ENCODE results near the gene PIP5K1B. TPM values are rescaled to one million over a fixed set of nuclear protein-coding genes. Genes with fewer than 3 reads are reported as not detected.

Gene PIP5K1B
- total RNA-seq, 3 donors from 2014 or later: 60.0 to 122 (median 73.3) TPM

- H3K9me3 ChIP-seq: no peaks in the 10 kb centered on the region
- no peaks in the 10 kb centered on the region for H3K36me3 ChIP-seq (ENCODE audit: low read depth)
- no peak for TF ChIP-seq CTCF (IDR thresholded peaks at IDR 0.05)
- no peaks in the 10 kb centered on the region for H3K4me1 ChIP-seq (ENCODE audit: low read depth)
- DNase-seq (no peak), ATAC-seq (no peak)
- H3K4me3 ChIP-seq: no peak overlapping the region
- intact Hi-C loops (cut with DNase I, micrococcal nuclease): no loop called here
These were observed 227.4 kb downstream of the PIP5K1B start for GRCh38 chr9:68932458-68932857.

- H3K4me3 ChIP-seq: no peak overlapping the region
- no peaks in the 10 kb centered on the region for H3K4me1 ChIP-seq (ENCODE audit: low read depth)
- TF ChIP-seq CTCF (IDR thresholded peaks at IDR 0.05): no peak
- intact Hi-C loops (cut with DNase I, micrococcal nuclease): no loop called here
- H3K36me3 ChIP-seq (ENCODE audit: low read depth): no peaks in the 10 kb centered on the region
- DNase-seq: no peak
- H3K9me3 ChIP-seq: no peaks in the 10 kb centered on the region
- ATAC-seq: no peak
These were observed 228.6 kb downstream of the PIP5K1B start for GRCh38 chr9:68933434-68934328.

GRCh38 chr9:68934329-68934644 is 229.2 kb downstream of the PIP5K1B start:
- Histone ChIP-seq H3K9me3 (no peaks in the 10 kb centered on the region), H3K4me1 (ENCODE audit: low read depth) (no peaks in the 10 kb centered on the region), H3K4me3 (no peak overlapping the region), H3K36me3 (ENCODE audit: low read depth) (no peaks in the 10 kb centered on the region)
- TF ChIP-seq CTCF (IDR thresholded peaks at IDR 0.05): no peak
- ATAC-seq (no peak), DNase-seq (no peak)
- intact Hi-C loops (cut with DNase I, micrococcal nuclease): no loop called here

- no peak for ATAC-seq
- no peaks in the 10 kb centered on the region for H3K36me3 ChIP-seq (ENCODE audit: low read depth)
- no peak overlapping the region for H3K4me3 ChIP-seq
- DNase-seq: no peak
- no peak for TF ChIP-seq CTCF (IDR thresholded peaks at IDR 0.05)
- no peaks in the 10 kb centered on the region for H3K9me3 ChIP-seq
- H3K4me1 ChIP-seq (ENCODE audit: low read depth): no peaks in the 10 kb centered on the region
- intact Hi-C loops (cut with DNase I, micrococcal nuclease): no loop called here
These were observed 235.5 kb downstream of the PIP5K1B start for GRCh38 chr9:68940573-68940972.

GRCh38 chr9:68941780-68942459 is 236.9 kb downstream of the PIP5K1B start:
- Histone ChIP-seq H3K4me3 (no peak overlapping the region), H3K36me3 (ENCODE audit: low read depth) (no peaks in the 10 kb centered on the region), H3K4me1 (ENCODE audit: low read depth) (no peaks in the 10 kb centered on the region), H3K9me3 (no peaks in the 10 kb centered on the region)
- TF ChIP-seq CTCF (IDR thresholded peaks at IDR 0.05): no peak
- intact Hi-C loops (cut with DNase I, micrococcal nuclease): no loop called here
- DNase-seq: no peak
- no peak for ATAC-seq
